GM19455 (cell line): ENCODE data around the gene FLNC.

Experiments used
- ATAC-seq: cut with Tn5 transposase; IDR thresholded peaks from one replicate; pipeline ENCODE4 v1.9.1; 2021; ENCODE audit not compliant: unreplicated experiment

Gene FLNC

GRCh38 chr7:128830231-128831177 lies at the start of gene FLNC:
Gene FLNC, plus strand, starts transcription at chr7:128830406. Its CDS starts 232 bp downstream, at chr7:128830638.
- ATAC-seq, result no peak

DNA sequence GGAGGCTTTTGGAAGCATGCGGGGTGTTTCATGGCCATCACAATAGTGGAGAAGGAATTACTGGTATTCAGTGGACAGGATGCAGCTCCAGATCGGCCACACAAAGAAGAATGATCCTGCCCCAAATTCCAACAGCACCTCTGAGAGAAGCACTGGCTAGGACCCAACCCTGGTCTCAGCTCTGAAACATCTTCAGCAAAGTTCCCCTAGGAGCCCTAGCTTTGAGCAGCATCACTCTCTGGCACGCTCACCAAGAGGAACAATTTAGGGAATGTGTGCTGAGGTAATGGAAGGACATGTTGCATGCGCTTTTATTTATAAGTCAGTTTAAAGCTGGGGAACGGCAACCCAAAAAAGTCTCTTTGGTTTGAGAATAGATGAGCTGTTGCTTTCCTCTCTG lies 49.1 kb upstream of the FLNC start:
- ATAC-seq, result no peak

DNA sequence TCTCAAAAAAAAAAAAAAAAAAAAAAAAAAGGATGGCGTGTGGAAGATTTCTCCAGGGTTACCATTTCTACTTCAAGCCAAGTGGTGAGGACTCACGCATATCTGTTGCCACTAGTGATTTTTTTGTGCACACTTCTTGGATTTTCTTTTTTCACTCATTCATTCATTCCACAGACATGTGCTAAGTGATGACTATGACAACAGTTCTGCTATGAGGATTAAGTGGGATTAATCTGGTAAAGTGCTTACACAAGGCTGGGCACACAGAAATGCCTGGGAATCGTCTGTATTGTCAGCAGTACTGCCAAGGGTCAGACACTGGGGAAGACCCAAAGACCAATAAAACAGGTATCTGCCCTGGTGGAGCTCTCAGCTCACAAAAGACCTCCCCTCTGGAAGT lies 48.4 kb upstream of the FLNC start:
- ATAC-seq, result no peak

DNA sequence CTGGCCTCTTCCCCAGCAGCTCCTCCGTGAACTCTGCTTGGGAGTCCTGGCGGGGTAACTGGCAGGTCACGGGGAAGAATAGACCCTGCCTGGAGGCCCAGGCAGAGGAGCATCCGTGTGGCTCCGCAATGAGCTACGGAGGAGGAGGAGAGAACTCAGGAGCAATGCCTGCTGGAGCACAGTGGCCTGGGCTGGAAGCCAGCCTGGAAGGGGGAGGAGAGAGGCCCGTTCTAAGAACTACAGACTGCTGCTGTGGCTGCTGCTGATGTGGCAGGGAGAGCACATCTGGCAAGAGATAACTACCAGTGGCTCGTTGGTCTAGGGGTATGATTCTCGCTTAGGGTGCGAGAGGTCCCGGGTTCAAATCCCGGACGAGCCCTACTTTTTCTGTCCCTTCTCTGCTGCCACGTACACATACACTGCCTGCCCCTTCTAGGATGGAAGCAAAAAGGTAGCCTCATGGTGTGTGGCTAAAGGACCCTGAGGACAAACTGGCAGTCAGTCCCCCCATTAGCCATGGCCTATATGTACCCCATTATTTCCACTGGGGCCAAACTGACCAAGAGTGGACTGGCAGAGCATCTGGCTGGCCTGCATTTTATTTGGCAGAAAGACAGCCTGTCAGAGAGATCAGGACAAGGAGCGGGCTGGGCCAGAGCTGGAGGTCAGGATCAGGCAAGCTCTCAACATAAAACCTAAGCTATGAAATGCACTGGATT lies 46.9 kb upstream of the FLNC start:
- no peak for ATAC-seq

DNA sequence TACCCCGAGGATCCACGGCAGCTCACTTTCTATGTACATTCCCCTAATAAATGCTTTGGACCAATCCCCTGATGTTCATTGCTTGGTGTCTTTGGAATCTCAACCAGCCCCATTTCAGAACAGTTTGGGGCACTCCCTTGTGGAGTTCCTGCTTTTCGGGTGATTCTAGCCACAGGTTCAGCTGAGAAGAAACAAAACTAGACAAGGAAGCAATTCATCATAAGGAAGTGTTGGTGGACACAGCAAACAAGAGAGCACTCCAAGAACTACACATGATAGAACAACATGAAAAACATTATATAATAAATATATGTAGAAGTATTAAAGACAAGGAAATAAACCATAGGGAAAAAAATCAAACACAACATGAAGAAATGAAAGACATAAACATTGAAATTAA lies 44.5 kb upstream of the FLNC start:
- ATAC-seq, result no peak

DNA sequence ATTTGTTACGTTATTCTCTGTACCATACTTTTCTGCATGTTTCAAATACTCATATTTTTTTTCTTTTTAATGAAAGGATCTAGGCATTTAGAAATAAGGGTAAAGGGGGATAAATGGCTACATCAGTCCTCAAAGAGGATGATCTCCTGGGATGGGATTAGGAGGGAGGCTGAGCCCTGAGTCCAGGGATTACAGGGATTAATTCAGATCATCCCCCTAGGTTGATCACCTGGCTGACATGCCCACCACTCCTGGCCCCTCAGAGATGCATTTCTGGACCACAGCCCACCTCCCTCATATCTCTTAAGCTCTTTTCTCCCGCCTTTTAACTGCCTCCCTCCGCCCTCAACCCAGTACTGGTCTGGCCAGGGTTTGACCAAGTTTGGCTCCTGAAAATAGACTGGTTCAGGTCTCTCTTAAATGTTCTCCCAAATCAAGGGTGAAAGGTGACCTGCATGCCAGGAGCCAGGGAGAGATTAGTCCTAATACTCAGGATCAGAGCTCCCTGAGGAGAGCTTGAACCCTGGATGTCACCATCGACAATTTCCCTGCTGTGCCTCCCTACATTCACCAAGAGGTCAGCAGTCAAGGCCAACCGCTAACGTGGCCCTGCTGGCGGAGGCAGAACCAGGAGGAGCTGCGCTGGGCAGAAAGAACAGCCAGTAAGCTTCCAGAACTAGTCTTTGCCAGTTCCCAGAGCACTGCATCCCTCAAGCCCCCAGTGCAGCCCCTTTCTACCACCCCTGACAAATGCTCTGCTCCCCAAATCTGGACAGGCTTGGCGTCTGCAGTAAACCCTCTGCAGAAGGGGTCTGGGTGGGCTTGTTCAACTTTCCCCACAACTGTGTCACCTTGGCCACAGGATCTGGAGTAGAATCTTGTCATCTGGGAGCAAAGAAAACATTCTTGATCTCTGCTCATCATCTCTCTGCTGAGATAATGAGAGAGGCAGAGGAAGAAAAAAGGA lies 41.5 kb upstream of the FLNC start:
- no peak for ATAC-seq

GRCh38 chr7:128790315-128791041 lies 39.7 kb upstream of the FLNC start:
- ATAC-seq, result peak; percentile 23

DNA sequence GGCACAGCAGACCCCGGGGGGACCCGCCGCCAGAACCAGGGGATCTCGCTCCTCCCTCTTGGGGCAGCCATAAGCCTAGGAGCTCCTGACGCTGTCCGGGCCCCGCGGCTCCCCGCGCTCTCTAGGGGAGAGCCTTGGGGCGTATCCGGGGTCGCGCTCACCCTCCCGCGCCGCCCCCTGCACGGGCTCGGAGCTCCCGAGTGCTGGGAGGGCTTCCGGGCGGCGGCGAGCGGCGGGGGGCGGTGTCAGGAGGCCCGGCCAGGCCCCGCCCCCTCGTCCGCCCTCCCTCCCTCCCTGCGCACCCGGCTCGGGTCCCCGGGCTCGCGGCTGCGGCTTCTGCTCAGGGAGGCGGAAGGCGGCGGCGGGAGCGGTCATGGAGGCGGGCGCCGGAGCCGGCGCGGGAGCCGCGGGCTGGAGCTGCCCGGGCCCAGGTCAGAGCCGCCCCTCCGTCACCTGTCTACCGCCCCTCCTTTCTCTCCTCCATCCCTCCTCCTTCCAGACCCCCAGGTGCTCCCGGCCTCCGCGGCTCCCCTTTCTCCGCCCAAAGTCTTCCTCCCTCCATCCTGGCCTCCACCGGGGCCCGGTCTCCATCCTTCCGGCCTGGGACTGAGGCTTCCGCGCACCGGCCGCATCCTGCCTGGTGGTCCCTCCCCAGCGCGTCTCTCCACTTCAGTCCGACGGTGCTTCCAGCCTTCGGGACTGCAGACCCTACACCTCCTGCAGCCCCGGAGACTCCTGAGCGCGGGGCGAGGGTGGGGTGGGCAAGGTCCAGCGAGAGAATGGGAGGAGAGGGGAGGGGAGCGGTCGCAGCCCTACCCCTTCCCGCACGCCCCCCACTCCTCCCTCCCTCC lies 38.9 kb upstream of the FLNC start, which contains the start of gene CCDC136:
Gene CCDC136 (plus strand): TSS at position 848 of the 851 bp plus-strand sequence. CDS start 444 bp downstream, outside the sequence.
- ATAC-seq, result peak; percentile 87

DNA sequence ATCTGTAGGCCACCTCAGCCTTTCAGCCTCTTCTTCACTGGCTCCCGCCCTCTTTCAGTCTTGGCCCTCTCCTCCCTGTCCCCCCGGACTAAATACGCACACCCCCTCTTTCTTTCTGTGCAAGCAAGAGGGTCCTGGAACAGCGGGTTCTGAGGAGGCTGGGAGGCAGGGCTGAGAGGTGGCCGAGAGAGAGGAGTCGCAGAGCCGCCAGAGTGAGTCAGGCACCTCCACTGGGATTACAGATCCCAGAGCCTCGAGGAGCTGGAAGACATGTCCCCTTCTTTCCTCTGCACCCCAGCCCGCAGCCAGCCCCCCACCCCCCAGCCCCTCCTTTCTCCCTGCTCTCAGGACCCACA lies 38.3 kb upstream of the FLNC start:
- ATAC-seq, result no peak

DNA sequence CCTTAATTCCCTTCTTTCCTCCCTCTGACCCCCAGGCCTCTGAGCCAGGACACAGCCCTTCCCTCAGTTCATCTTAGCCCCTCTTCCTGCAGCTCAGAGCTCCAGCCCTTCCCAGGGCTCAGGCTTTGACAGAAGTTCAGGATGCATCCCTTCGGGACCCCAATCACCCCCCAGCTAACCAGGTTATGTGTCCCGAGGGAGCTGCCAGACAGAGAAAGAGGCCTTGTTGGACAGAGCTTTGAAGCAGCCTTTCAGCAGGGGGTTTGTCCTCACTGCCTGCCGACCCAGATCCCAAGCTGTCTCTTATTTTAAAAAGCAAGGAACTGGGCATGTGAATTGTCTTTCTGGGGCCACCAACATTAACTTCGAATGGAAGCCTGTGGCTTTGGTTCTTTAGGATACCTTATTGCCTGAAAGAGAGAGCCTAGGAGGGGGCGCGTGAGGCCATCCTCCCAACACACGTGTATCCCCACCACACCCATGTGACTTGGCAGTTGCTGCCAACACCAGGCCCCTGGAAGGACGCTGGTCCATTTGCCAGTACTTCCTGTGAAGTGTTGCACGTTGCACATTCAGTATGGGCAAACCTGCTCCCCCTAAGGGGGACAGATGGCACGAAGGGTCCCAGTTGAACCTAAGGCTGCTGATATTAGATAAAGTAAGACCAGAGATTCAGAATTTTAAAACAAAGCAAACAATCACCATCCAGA lies 37.6 kb upstream of the FLNC start:
- ATAC-seq, result no peak

DNA sequence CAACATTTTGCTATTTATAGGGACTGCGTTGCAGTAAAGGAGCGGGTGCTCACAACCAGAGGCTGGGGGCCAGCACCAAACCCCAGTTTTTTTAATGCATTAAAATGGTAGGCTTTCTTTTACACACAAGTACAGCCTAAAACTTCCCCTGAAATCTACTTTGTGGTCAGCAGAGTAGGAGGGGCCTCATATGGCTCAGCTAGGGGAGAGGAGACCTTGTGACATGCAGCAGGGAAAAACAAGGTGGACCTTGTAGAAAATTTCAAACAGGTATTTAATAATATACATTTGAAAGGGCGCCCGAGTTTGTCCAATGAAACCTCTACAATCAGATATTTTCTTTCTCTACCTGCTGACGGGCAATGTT lies 37.0 kb upstream of the FLNC start:
- ATAC-seq, result no peak

DNA sequence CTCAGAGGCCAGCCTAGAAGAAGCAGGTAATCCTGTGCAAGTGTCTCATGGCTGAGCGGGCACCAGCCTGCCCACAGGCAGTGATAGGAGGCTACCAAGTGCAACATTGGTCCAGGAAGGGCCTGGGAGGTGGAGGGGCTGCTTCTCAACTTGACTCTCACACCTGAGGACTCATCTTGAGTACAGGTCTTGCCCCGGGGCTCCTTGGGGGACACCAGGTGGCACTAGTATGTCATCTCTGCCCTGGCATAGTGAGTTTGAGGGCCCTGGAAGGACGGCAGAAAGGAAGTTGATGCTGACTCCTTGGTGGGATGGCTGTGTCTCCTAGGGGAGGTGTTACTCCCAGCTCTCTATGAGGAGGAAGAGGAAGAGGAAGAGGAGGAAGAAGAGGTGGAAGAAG lies 36.2 kb upstream of the FLNC start:
- ATAC-seq, result no peak

- no peak for ATAC-seq
These were observed 35.8 kb upstream of the FLNC start for GRCh38 chr7:128794436-128794835.

- no peak for ATAC-seq
These were observed 35.1 kb upstream of the FLNC start for GRCh38 chr7:128795129-128795528.

GRCh38 chr7:128796327-128796726 lies 33.9 kb upstream of the FLNC start:
- ATAC-seq, result no peak

- ATAC-seq, result no peak
These were observed 30.8 kb upstream of the FLNC start for GRCh38 chr7:128799451-128799850.

GRCh38 chr7:128800567-128800966 lies 29.6 kb upstream of the FLNC start:
- ATAC-seq, result no peak

- ATAC-seq, result no peak
These were observed 29.2 kb upstream of the FLNC start for GRCh38 chr7:128801003-128801402.
